H9 (cell line): ENCODE measurements around the gene PKN1. TPM values are rescaled to one million over a fixed set of nuclear protein-coding genes. Genes with fewer than 3 reads are reported as not detected.

Experiments
- DNase-seq: peaks from one replicate; pipeline ENCODE4 v3.0.0-alpha.2; 2017
- H2AFZ ChIP-seq: one replicate; pipeline ENCODE4 v1.6.1; 2013; ENCODE audit warnings: mild to moderate bottlenecking, low read length, control low read depth, moderate library complexity
- H2AK5ac ChIP-seq: 2 replicates; pipeline ENCODE4 v1.6.1; 2013; ENCODE audit warnings: low read length, control low read depth, mixed read lengths; ENCODE audit not compliant: insufficient read length
- H2BK120ac ChIP-seq: one replicate; pipeline ENCODE4 v1.6.1; 2013; ENCODE audit warnings: low read depth, mild to moderate bottlenecking, low read length, control low read depth, inconsistent platforms; ENCODE audit not compliant: poor library complexity, severe bottlenecking
- H2BK12ac ChIP-seq: 2 replicates; pipeline ENCODE4 v1.6.1; 2013; ENCODE audit warnings: low read length, control low read depth, mixed read lengths, low read depth; ENCODE audit not compliant: insufficient read length
- H2BK15ac ChIP-seq: 2 replicates; pipeline ENCODE4 v1.6.1; 2013; ENCODE audit warnings: low read depth, low read length, control low read depth
- H2BK20ac ChIP-seq: one replicate; pipeline ENCODE4 v1.6.1; 2013; ENCODE audit warnings: low read depth, mild to moderate bottlenecking, low read length, control low read depth, inconsistent platforms; ENCODE audit not compliant: poor library complexity, severe bottlenecking
- H2BK5ac ChIP-seq: 2 replicates; pipeline ENCODE4 v1.6.1; 2013; ENCODE audit warnings: low read length, control low read depth, mixed read lengths; ENCODE audit not compliant: insufficient read length
- H3K14ac ChIP-seq: 2 replicates; pipeline ENCODE4 v1.6.1; 2013; ENCODE audit warnings: low read length, control low read depth; ENCODE audit not compliant: insufficient read depth
- H3K18ac ChIP-seq: 2 replicates; pipeline ENCODE4 v1.6.1; 2013; ENCODE audit warnings: low read depth, mild to moderate bottlenecking, mixed read lengths, low read length, control low read depth; ENCODE audit not compliant: insufficient read length
- H3K23ac ChIP-seq: 2 replicates; pipeline ENCODE4 v1.6.1; 2013; ENCODE audit warnings: low read length, control low read depth, mixed read lengths, low read depth; ENCODE audit not compliant: insufficient read length
- H3K23me2 ChIP-seq: 2 replicates; pipeline ENCODE4 v1.6.1; 2013; ENCODE audit warnings: low read depth, mild to moderate bottlenecking, mixed read lengths, low read length, control low read depth; ENCODE audit not compliant: insufficient read length, poor library complexity, severe bottlenecking
- H3K27ac ChIP-seq: 2 replicates; pipeline ENCODE4 v1.5.1; 2013; ENCODE audit warnings: low read length, control low read depth, mixed read lengths, low read depth; ENCODE audit not compliant: insufficient read length
- H3K27me3 ChIP-seq: 2 replicates; pipeline ENCODE4 v1.6.1; 2013; ENCODE audit warnings: low read length, control low read depth, inconsistent platforms; ENCODE audit not compliant: insufficient read depth
- H3K4ac ChIP-seq: 2 replicates; pipeline ENCODE4 v1.6.1; 2013; ENCODE audit warnings: low read depth, mild to moderate bottlenecking, control low read depth, inconsistent platforms, low read length, moderate library complexity
- H3K4me1 ChIP-seq: 2 replicates; pipeline ENCODE4 v1.6.1; 2013; ENCODE audit warnings: low read length, control low read depth, inconsistent platforms; ENCODE audit not compliant: insufficient read depth
- H3K4me2 ChIP-seq: 2 replicates; pipeline ENCODE4 v1.6.1; 2013; ENCODE audit warnings: low read length, control low read depth, mixed read lengths; ENCODE audit not compliant: insufficient read length, insufficient read depth
- H3K56ac ChIP-seq: 2 replicates; pipeline ENCODE4 v1.6.1; 2013; ENCODE audit warnings: low read depth, mild to moderate bottlenecking, mixed read lengths, low read length, control low read depth; ENCODE audit not compliant: insufficient read length
- H3K79me1 ChIP-seq: 2 replicates; pipeline ENCODE4 v1.6.1; 2013; ENCODE audit warnings: low read depth, mild to moderate bottlenecking, moderate library complexity, low read length, control low read depth, inconsistent platforms; ENCODE audit not compliant: insufficient read depth, poor library complexity, severe bottlenecking
- H3K79me2 ChIP-seq: 2 replicates; pipeline ENCODE4 v1.6.1; 2013; ENCODE audit warnings: low read length, control low read depth, inconsistent platforms; ENCODE audit not compliant: insufficient read depth
- H3K9ac ChIP-seq: 2 replicates; pipeline ENCODE4 v1.6.1; 2013; ENCODE audit warnings: low read length, control low read depth, mixed read lengths; ENCODE audit not compliant: insufficient read length; ENCODE audit errors: extremely low read depth
- H3K9me3 ChIP-seq: one replicate; pipeline ENCODE4 v1.6.1; 2013; ENCODE audit warnings: low read depth, low read length, inconsistent platforms; ENCODE audit not compliant: control insufficient read depth
- H3T11ph ChIP-seq: one replicate; pipeline ENCODE4 v1.6.1; 2013; ENCODE audit warnings: mild to moderate bottlenecking, low read length, control low read depth, inconsistent platforms
- H4K20me1 ChIP-seq: one replicate; pipeline ENCODE4 v1.6.1; 2013; ENCODE audit not compliant: control insufficient read depth, insufficient read length, insufficient read depth
- H4K5ac ChIP-seq: 2 replicates; pipeline ENCODE4 v1.6.1; 2013; ENCODE audit warnings: low read depth, mild to moderate bottlenecking, mixed read lengths, low read length, control low read depth; ENCODE audit not compliant: insufficient read length
- H4K8ac ChIP-seq: replicated peaks from 2 replicates; pipeline ENCODE4 v1.6.1; 2013; ENCODE audit warnings: low read length, control low read depth, mixed read lengths, low read depth; ENCODE audit not compliant: insufficient read length
- H4K91ac ChIP-seq: 2 replicates; pipeline ENCODE4 v1.6.1; 2013; ENCODE audit warnings: low read depth, mild to moderate bottlenecking, moderate library complexity, mixed read lengths, low read length, control low read depth; ENCODE audit not compliant: insufficient read length
- H3K27ac Mint-ChIP-seq, 3 experiments: 2 replicates in 2 of 3; 3 replicates in 1 of 3; pipeline ENCODE4 v1.8.0; 2020 to 2021; ENCODE audit warnings: mixed read lengths in 3 of 3, mild to moderate bottlenecking in 1 of 3, moderate library complexity in 1 of 3
- H3K27me3 Mint-ChIP-seq: 2 replicates; pipeline ENCODE4 v1.8.0; 2021; ENCODE audit warnings: low read depth, mild to moderate bottlenecking, moderate library complexity, mixed read lengths
- H3K36me3 Mint-ChIP-seq, 3 experiments: 2 replicates in 2 of 3; 3 replicates in 1 of 3; pipeline ENCODE4 v1.8.0; 2020 to 2021; ENCODE audit warnings: low read depth in 3 of 3, mixed read lengths in 3 of 3; ENCODE audit not compliant: insufficient read depth in 1 of 3
- H3K4me1 Mint-ChIP-seq, 2 experiments: 2 replicates each; pipeline ENCODE4 v1.8.0; 2020; ENCODE audit warnings: mixed read lengths in 2 of 2
- H3K4me3 Mint-ChIP-seq, 2 experiments: 2 replicates in 1 of 2; 3 replicates in 1 of 2; pipeline ENCODE4 v1.8.0; 2020 to 2021; ENCODE audit warnings: mild to moderate bottlenecking in 2 of 2, mixed read lengths in 2 of 2, moderate library complexity in 1 of 2
- H3K9me3 Mint-ChIP-seq, 2 experiments: 2 replicates in 1 of 2; 3 replicates in 1 of 2; pipeline ENCODE4 v1.8.0; 2020; ENCODE audit warnings: mild to moderate bottlenecking in 2 of 2, mixed read lengths in 2 of 2, moderate library complexity in 1 of 2
- CTCF ChIP-seq: fragments of 200-600 bp; sonication (generic); conservative IDR thresholded peaks from 3 replicates; pipeline ENCODE4 v1.8.0; 2021; ENCODE audit warnings: antibody characterized with exemption, mild to moderate bottlenecking
- WGBS: extraction: QIAGEN DNeasy Blood & Tissue Kit; methylation state at CpG from one replicate; pipeline ENCODE4 v1.1.7; 2013; ENCODE audit warnings: missing lambda C conversion rate, low lambda C conversion rate, mixed read lengths; ENCODE audit not compliant: insufficient read length; ENCODE audit errors: extremely low coverage; 5-methylcytosine and 5-hydroxymethylcytosine counted together
- total RNA-seq: library from RNA; stranded (reverse); gene quantifications from 2 replicates; pipeline ENCODE4 v1.2.1, GENCODE V29; 2021

The PKN1 gene
- total RNA-seq, 1 experiment from 2014 or later, result 159 TPM

GRCh38 chr19:14430712-14431111 is 2.4 kb upstream of the PKN1 start:
- no peak overlapping the region for H3T11ph ChIP-seq
- H3K27ac Mint-ChIP-seq, result no peak overlapping the region
- no peak overlapping the region for H3K27ac ChIP-seq
- no peak overlapping the region for H2BK20ac ChIP-seq
- H3K4me3 Mint-ChIP-seq, result peak overlapping the region in 1 of 2 experiments; percentile 6; a peak in 1 of 5 replicates
- no peak overlapping the region for H3K56ac ChIP-seq
- no peak for TF ChIP-seq CTCF
- 0 out of 2 replicates have a peak, but pooled peaks cover 1% of the 10 kb centered on the region for H3K79me2 ChIP-seq
- peaks cover 10 to 12% of the 10 kb centered on the region in 2 experiments for H3K4me1 Mint-ChIP-seq
- H3K9me3 Mint-ChIP-seq, result no peaks in the 10 kb centered on the region; a peak in 1 of 5 replicates
- H3K18ac ChIP-seq, result no peak overlapping the region
- H4K20me1 ChIP-seq, result no peaks in the 10 kb centered on the region
- no peak overlapping the region for H3K23ac ChIP-seq
- no peak overlapping the region for H2AK5ac ChIP-seq
- no peak overlapping the region for H2BK120ac ChIP-seq
- no peak overlapping the region for H2BK5ac ChIP-seq
- H3K4me1 ChIP-seq, result no peaks in the 10 kb centered on the region
- no peak overlapping the region for H2BK15ac ChIP-seq
- no peaks in the 10 kb centered on the region for H3K9me3 ChIP-seq
- H4K91ac ChIP-seq, result no peak overlapping the region
- H3K9ac ChIP-seq, result no peak overlapping the region
- H3K27me3 Mint-ChIP-seq, result peaks cover 20% of the 10 kb centered on the region
- H3K4me2 ChIP-seq, result no peak overlapping the region
- H3K14ac ChIP-seq, result no peak overlapping the region
- H3K36me3 Mint-ChIP-seq, result no peaks in the 10 kb centered on the region; a peak in 2 of 7 replicates
- no peak overlapping the region for H4K8ac ChIP-seq
- no peaks in the 10 kb centered on the region for H3K27me3 ChIP-seq
- no peak overlapping the region for H2BK12ac ChIP-seq
- no peak overlapping the region for H2AFZ ChIP-seq
- no peak for DNase-seq
- peaks cover 4% of the 10 kb centered on the region for H3K79me1 ChIP-seq
- peaks cover 7% of the 10 kb centered on the region for H3K23me2 ChIP-seq
- no peak overlapping the region for H3K4ac ChIP-seq
- H4K5ac ChIP-seq, result no peak overlapping the region
- no CpG with 5 or more reads among the region's 3 CpGs for WGBS
